HepG2 (cell line): ENCODE data around the gene JMJD8. TPM values are rescaled to one million over a fixed set of nuclear protein-coding genes. Genes with fewer than 3 reads are reported as not detected.

Experiments
- AGO1 ChIP-seq: fragments of 200-400 bp; formaldehyde crosslinking; IDR thresholded peaks from 2 replicates; pipeline ENCODE4 v1.6.1; 2017; ENCODE audit warnings: mild to moderate bottlenecking, low read depth, low read length, moderate library complexity; ENCODE audit not compliant: poor library complexity, severe bottlenecking
- ARID2 ChIP-seq: sonication (generic); formaldehyde crosslinking; IDR thresholded peaks from 2 replicates; pipeline ENCODE4 v1.8.1; 2022; ENCODE audit warnings: mild to moderate bottlenecking, missing genetic modification reagents, borderline replicate concordance
- CTCF ChIP-seq: sonication (generic); formaldehyde crosslinking; IDR thresholded peaks from 2 replicates; pipeline ENCODE4 v1.5.0; 2020; ENCODE audit warnings: mild to moderate bottlenecking, missing genetic modification reagents, moderate library complexity
- EED ChIP-seq: sonication (generic); formaldehyde crosslinking; IDR thresholded peaks from 2 replicates; pipeline ENCODE4 v1.5.0; 2020; ENCODE audit warnings: mild to moderate bottlenecking, missing genetic modification reagents
- GABPB1 ChIP-seq: IDR thresholded peaks from 2 replicates; pipeline ENCODE4 v1.6.1; 2016; ENCODE audit warnings: mild to moderate bottlenecking, missing genetic modification reagents, moderate library complexity, missing compliant biosample characterization
- KDM2A ChIP-seq: sonication (generic); formaldehyde crosslinking; IDR thresholded peaks from 2 replicates; pipeline ENCODE4 v1.4.0; 2020; ENCODE audit warnings: low read depth, missing genetic modification reagents, borderline replicate concordance
- MAX ChIP-seq: IDR thresholded peaks from 2 replicates; pipeline ENCODE4 v1.6.1; 2012; ENCODE audit warnings: inconsistent platforms
- MAZ ChIP-seq, 2 experiments: sonication (generic) in 1 of 2; formaldehyde crosslinking in 1 of 2; IDR thresholded peaks; 2 replicates each; pipeline versions ENCODE4 v1.5.0 to v1.6.1; 2012 to 2020; ENCODE audit warnings: low read depth in 2 of 2, mild to moderate bottlenecking in 2 of 2, borderline replicate concordance in 1 of 2, improper control_type of control experiment in 1 of 2, low read length in 1 of 2, missing genetic modification reagents in 1 of 2, moderate library complexity in 1 of 2
- MEIS1 ChIP-seq: sonication (generic); formaldehyde crosslinking; IDR thresholded peaks from 2 replicates; pipeline ENCODE4 v1.9.0; 2021; ENCODE audit warnings: mild to moderate bottlenecking, missing genetic modification reagents, moderate library complexity, borderline replicate concordance
- MIER2 ChIP-seq: IDR thresholded peaks from 2 replicates; pipeline ENCODE4 v1.6.1; 2016; ENCODE audit warnings: missing biosample characterization, missing genetic modification reagents
- MXI1 ChIP-seq: IDR thresholded peaks from 3 replicates; pipeline ENCODE4 v1.6.1; 2012; ENCODE audit warnings: low read depth, low read length, inconsistent platforms, borderline replicate concordance
- NFYB ChIP-seq: sonication (generic); formaldehyde crosslinking; IDR thresholded peaks from 2 replicates; pipeline ENCODE4 v1.4.0; 2020; ENCODE audit warnings: missing genetic modification reagents
- NFYC ChIP-seq: IDR thresholded peaks from 2 replicates; pipeline ENCODE4 v1.6.1; 2016; ENCODE audit warnings: missing genetic modification reagents, missing compliant biosample characterization
- PITX1 ChIP-seq: sonication (generic); formaldehyde crosslinking; IDR thresholded peaks from 2 replicates; pipeline ENCODE4 v1.5.1; 2020; ENCODE audit warnings: mild to moderate bottlenecking, missing genetic modification reagents
- POLR2G ChIP-seq: fragments of 200-400 bp; formaldehyde crosslinking; IDR thresholded peaks from 2 replicates; pipeline ENCODE4 v1.6.1; 2018; ENCODE audit warnings: mild to moderate bottlenecking, low read depth, low read length, moderate library complexity
- SMAD3 ChIP-seq: sonication (generic); formaldehyde crosslinking; IDR thresholded peaks from 2 replicates; pipeline ENCODE4 v1.4.0; 2020; ENCODE audit warnings: missing genetic modification reagents
- SMC3 ChIP-seq: IDR thresholded peaks from 2 replicates; pipeline ENCODE4 v1.6.1; 2011; ENCODE audit warnings: low read length, improper control_type of control experiment
- SNRNP70 ChIP-seq: fragments of 200-400 bp; formaldehyde crosslinking; IDR thresholded peaks from 2 replicates; pipeline ENCODE4 v1.6.1; 2017; ENCODE audit warnings: mild to moderate bottlenecking, low read depth, low read length, moderate library complexity
- SP140L ChIP-seq: sonication (generic); formaldehyde crosslinking; IDR thresholded peaks from 2 replicates; pipeline ENCODE4 v1.4.0; 2020; ENCODE audit warnings: missing genetic modification reagents, borderline replicate concordance
- TARDBP ChIP-seq: sonication (generic); formaldehyde crosslinking; IDR thresholded peaks from 2 replicates; pipeline ENCODE4 v1.8.0; 2022; ENCODE audit warnings: mild to moderate bottlenecking, missing genetic modification reagents
- XRCC5 ChIP-seq: fragments of 200-400 bp; formaldehyde crosslinking; optimal IDR thresholded peaks from 2 replicates; pipeline ENCODE3; 2017; ENCODE audit warnings: mild to moderate bottlenecking, low read length
- ZBTB33 ChIP-seq: sonication (generic); formaldehyde crosslinking; IDR thresholded peaks from 2 replicates; pipeline ENCODE4 v1.4.0; 2020; ENCODE audit warnings: missing genetic modification reagents
- ZNF331 ChIP-seq: sonication (generic); formaldehyde crosslinking; IDR thresholded peaks from 2 replicates; pipeline ENCODE4 v1.4.0; 2020; ENCODE audit warnings: missing genetic modification reagents
- ZNF597 ChIP-seq: sonication (generic); formaldehyde crosslinking; IDR thresholded peaks from 2 replicates; pipeline ENCODE4 v1.5.0; 2020; ENCODE audit warnings: missing genetic modification reagents
- ZNF878 ChIP-seq: sonication (generic); formaldehyde crosslinking; IDR thresholded peaks from 2 replicates; pipeline ENCODE4 v1.8.1; 2023; ENCODE audit warnings: mild to moderate bottlenecking, missing genetic modification reagents, moderate library complexity
- polyA plus RNA-seq, 8 experiments: library from polyadenylated mRNA; depleted of rRNA in 3 of 8; stranded (reverse) in 7 of 8; unstranded in 1 of 8; fragments of >200 nt; fragmentation: Illumina TruSeq in 4 of 8; extraction: Trizol in 4 of 8; gene quantifications; 2 replicates each; pipeline versions ENCODE4 v1.2.1 to v1.2.3, GENCODE V29; 2011 to 2016; ENCODE audit warnings: low read depth in 4 of 8, missing spikeins in 1 of 8, mixed read lengths in 1 of 8; ENCODE audit not compliant: insufficient read depth in 1 of 8
- total RNA-seq, 5 experiments: library from RNA; depleted of rRNA; stranded (reverse); fragments of >200 nt; fragmentation: Illumina TruSeq; extraction: Trizol; gene quantifications; 2 replicates each; pipeline ENCODE4 v1.2.3, GENCODE V29; 2016; ENCODE audit warnings: low read depth in 1 of 5

JMJD8 gene
- total and polyA plus RNA-seq, 2 of the 13 experiments (the other 11 are each of a cell fraction or from before 2014, with no cell fraction given): 2.6 to 11.8 TPM

DNA sequence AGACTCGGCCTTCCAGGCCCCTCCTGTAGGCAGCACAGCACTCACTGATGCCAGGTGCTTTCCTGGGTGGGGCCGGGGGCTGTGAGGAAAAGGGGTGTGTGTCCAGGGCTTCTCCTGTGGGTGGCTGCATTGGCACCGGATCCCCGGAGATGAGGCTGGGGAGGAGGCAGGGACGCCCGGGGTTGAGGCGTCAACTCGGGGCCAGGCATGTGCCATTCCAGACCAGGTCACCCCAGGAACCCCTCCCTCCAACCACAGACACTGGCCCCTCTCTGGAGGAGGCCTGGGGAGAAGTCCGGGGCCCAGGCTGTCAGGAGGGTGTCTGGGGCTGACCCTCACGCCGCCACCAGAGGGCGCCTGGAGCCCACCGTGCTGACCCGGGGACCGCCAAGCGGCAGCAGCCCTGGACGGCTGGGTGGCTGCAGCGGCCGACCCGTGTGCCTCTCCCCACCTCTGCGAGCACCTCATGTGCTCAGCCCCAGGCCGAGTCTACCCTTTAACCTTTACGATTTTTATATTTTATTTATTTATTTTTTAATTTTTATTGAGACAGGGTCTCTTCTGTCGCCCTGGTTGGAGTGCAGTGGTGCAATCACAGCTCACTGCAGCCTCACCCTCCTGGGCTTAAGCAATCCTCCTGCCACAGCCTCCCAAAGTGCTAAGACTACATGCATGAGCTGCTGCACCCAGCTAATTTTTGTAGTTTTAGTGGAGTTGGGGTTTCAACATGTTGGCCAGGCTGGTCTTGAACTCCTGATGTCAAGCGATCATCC is 27.6 kb upstream of the JMJD8 start (continued):
- TF ChIP-seq NFYC (CRISPR knock-in tag) (no peak), NFYB (CRISPR knock-in tag) (no peak), SNRNP70 (no peak), ARID2 (CRISPR knock-in tag) (no peak), EED (CRISPR knock-in tag) (no peak), ZBTB33 (peak; percentile 56; the same call in 1 of the 2 replicates), TARDBP (CRISPR knock-in tag) (peak; percentile 14; the same call in 1 of the 2 replicates), SMAD3 (0 out of 2 replicates have a peak, but pooled peaks have one; percentile 47), SP140L (no peak), ZNF331 (peak; percentile 32; the same call in 1 of the 2 replicates), POLR2G (no peak), MAX (peak; percentile 51; the same call in 1 of the 2 replicates), ZNF878 (no peak), MXI1 (peak; percentile 25; the same call in 1 of the 3 replicates), MIER2 (CRISPR knock-in tag) (0 out of 2 replicates have a peak, but pooled peaks have one; percentile 21), XRCC5 (peak; percentile 31), SMC3 (peak; percentile 38; the same call in 1 of the 2 replicates), ZNF597 (CRISPR knock-in tag) (no peak), AGO1 (peak; percentile 41), KDM2A (peak; percentile 35; the same call in 1 of the 2 replicates), GABPB1 (CRISPR knock-in tag) (peak; percentile 60; the same call in 1 of the 2 replicates), PITX1 (0 out of 2 replicates have a peak, but pooled peaks have one; percentile 24), MAZ (IDR thresholded peaks at IDR 0.05; ENCODE audit: borderline replicate concordance, low read depth, low read length) (0 out of 2 replicates have a peak, but pooled peaks have one; percentile 36), MAZ (CRISPR knock-in tag; IDR thresholded peaks at IDR 0.05; ENCODE audit: low read depth) (no peak), CTCF (CRISPR knock-in tag) (peak; percentile 95), MEIS1 (CRISPR knock-in tag) (peak; percentile 46; the same call in 1 of the 2 replicates)
